Cardiac muscle cell (in vitro differentiated cells and primary cell): ENCODE measurements around the gene MTMR1. TPM values are rescaled to one million over a fixed set of nuclear protein-coding genes. Genes with fewer than 3 reads are reported as not detected.
A peak's percentile ranks its signal among the peaks of the same experiment; 100 is the strongest.

Experiments used
- DNase-seq, 2 donors: peaks; one replicate each; pipeline versions ENCODE4 v3.0.0 to v3.0.0-alpha.2; 2010 to 2017; ENCODE audit warnings: low read depth in 1 of 2, low spot score in 1 of 2
- H3K27ac ChIP-seq: fragments of 200-600 bp; sonication (generic); 2 replicates; pipeline ENCODE4 v1.5.1; 2016
- H3K27me3 ChIP-seq: fragments of 200-600 bp; sonication (generic); 2 replicates; pipeline ENCODE4 v1.6.0; 2016; ENCODE audit warnings: control low read depth
- H3K36me3 ChIP-seq: fragments of 200-600 bp; sonication (generic); 2 replicates; pipeline ENCODE4 v1.5.1; 2016; ENCODE audit warnings: control low read depth
- H3K4me1 ChIP-seq: fragments of 200-600 bp; sonication (generic); 2 replicates; pipeline ENCODE4 v1.8.1; 2017; ENCODE audit warnings: low read depth, mild to moderate bottlenecking, mixed run types
- H3K4me3 ChIP-seq: fragments of 200-600 bp; sonication (generic); 2 replicates; pipeline ENCODE4 v1.5.1; 2016; ENCODE audit warnings: mild to moderate bottlenecking
- H3K9me3 ChIP-seq: fragments of 200-600 bp; sonication (generic); 2 replicates; pipeline ENCODE4 v1.5.1; 2017; ENCODE audit warnings: low read depth, mild to moderate bottlenecking, control low read depth
- polyA plus RNA-seq: library from polyadenylated mRNA; unstranded; fragments of >200 nt; fragmentation: Nextera tagmentation; extraction: Ambion mirVana; gene quantifications from 2 replicates; pipeline ENCODE4 v1.2.1, GENCODE V29; 2016
- total RNA-seq: library from RNA; depleted of rRNA; stranded (reverse); fragments of >200 nt; gene quantifications from 2 replicates; pipeline ENCODE4 v1.2.3, GENCODE V29; 2016
- TF ChIP-seq, protein P1 (sequence below): IDR thresholded peaks from 2 replicates; pipeline ENCODE4 v1.5.1; 2012; ENCODE audit warnings: low read depth, mild to moderate bottlenecking, low read length

MTMR1 gene
- total and polyA plus RNA-seq, 2 experiments from 2014 or later, result 20.2 to 22.3 TPM

DNA sequence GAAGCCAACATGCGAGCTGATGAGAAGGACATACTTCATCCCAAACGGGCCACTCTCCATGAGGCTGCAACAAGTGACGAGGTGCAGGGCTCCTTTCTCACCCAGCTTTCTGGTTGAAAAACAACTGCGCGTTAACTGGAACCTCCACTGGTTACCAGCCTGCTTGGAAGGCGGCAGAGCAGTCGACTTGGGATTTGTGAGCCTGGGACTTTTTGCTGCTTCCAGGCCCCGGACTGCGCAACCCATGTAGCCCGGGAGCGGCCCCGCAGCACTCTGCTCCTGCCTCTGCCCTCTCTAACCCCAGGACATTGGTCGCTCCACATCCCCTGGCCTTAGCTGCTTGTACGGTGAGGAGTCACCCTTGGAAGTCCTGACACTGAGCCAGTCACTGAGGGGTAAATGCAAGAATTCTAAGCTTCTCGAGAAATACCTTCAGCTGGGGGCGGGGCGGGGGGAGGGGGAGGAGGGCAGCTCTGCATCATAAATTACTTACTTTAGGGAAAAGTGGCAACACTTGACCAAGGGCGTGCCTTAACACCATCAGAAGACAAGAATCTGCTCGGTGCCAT lies 72.7 kb downstream of the MTMR1 start:
- Histone ChIP-seq H3K4me1 (no peaks in the 10 kb centered on the region), H3K36me3 (no peaks in the 10 kb centered on the region), H3K27ac (no peak overlapping the region), H3K9me3 (no peaks in the 10 kb centered on the region), H3K4me3 (no peak overlapping the region), H3K27me3 (no peaks in the 10 kb centered on the region)
- TF ChIP-seq, protein P1, sequence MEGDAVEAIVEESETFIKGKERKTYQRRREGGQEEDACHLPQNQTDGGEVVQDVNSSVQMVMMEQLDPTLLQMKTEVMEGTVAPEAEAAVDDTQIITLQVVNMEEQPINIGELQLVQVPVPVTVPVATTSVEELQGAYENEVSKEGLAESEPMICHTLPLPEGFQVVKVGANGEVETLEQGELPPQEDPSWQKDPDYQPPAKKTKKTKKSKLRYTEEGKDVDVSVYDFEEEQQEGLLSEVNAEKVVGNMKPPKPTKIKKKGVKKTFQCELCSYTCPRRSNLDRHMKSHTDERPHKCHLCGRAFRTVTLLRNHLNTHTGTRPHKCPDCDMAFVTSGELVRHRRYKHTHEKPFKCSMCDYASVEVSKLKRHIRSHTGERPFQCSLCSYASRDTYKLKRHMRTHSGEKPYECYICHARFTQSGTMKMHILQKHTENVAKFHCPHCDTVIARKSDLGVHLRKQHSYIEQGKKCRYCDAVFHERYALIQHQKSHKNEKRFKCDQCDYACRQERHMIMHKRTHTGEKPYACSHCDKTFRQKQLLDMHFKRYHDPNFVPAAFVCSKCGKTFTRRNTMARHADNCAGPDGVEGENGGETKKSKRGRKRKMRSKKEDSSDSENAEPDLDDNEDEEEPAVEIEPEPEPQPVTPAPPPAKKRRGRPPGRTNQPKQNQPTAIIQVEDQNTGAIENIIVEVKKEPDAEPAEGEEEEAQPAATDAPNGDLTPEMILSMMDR, result no peak
- DNase-seq, result no peak

DNA sequence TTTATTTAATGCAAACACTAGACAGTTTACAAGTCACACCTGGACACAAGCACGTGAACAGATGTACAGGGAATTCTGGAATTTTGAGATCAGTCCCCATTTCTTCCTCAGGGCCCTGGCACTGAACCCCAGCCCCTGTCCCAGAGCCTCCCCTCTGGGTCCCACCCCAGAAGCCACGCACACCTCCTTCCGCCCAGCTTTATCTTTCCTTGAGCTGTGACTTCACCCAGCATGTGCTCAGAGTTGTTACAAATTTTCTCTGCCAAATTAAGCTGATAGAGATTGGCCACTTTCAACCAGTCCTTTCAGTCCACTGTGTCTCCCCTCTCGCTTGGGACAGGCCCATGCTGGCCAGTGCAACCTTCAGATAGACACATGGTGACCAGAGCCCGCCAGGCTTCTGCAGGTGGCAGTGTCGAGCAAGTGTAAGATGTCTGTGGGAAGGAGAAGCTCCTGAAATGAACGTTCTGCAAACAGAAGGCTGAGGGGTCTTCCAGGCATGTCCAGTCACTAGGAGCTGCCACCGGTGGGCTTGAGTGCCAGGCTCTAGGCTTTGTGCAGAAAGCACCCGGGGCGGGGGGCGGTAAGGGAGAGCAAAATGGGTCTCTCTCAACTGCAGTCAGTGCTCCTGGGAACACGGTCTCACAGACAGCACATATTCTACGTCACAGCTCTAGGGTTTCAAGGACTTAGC lies 73.3 kb downstream of the MTMR1 start:
- H3K4me3 ChIP-seq, result no peak overlapping the region
- H3K27me3 ChIP-seq, result no peaks in the 10 kb centered on the region
- TF ChIP-seq, protein P1, result peak; percentile 21
- no peaks in the 10 kb centered on the region for H3K9me3 ChIP-seq
- no peak overlapping the region for H3K27ac ChIP-seq
- DNase-seq, result no peak
- no peaks in the 10 kb centered on the region for H3K4me1 ChIP-seq
- no peaks in the 10 kb centered on the region for H3K36me3 ChIP-seq

DNA sequence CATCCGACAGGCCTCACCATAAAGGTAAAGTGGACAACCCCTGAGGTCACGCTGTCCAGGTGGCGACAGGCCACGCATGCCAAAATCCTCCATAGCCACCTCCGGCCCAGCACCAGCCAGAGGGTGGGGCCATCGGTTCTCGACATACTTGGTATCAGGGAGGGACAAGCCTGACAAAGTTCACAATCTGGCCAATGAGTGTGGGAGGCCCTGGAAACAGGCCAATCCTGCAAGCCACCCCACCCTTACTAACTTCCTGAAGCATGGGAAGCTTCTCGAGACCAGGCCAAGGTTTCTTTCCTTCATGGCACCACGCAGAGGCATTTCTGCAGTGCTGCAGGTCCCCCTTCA lies 73.8 kb downstream of the MTMR1 start:
- Histone ChIP-seq H3K36me3 (no peaks in the 10 kb centered on the region), H3K4me1 (no peaks in the 10 kb centered on the region), H3K4me3 (no peak overlapping the region), H3K27me3 (no peaks in the 10 kb centered on the region), H3K9me3 (no peaks in the 10 kb centered on the region), H3K27ac (no peak overlapping the region)
- peak in 1 of 2 donors; percentile 73 for DNase-seq
- TF ChIP-seq, protein P1, result no peak

DNA sequence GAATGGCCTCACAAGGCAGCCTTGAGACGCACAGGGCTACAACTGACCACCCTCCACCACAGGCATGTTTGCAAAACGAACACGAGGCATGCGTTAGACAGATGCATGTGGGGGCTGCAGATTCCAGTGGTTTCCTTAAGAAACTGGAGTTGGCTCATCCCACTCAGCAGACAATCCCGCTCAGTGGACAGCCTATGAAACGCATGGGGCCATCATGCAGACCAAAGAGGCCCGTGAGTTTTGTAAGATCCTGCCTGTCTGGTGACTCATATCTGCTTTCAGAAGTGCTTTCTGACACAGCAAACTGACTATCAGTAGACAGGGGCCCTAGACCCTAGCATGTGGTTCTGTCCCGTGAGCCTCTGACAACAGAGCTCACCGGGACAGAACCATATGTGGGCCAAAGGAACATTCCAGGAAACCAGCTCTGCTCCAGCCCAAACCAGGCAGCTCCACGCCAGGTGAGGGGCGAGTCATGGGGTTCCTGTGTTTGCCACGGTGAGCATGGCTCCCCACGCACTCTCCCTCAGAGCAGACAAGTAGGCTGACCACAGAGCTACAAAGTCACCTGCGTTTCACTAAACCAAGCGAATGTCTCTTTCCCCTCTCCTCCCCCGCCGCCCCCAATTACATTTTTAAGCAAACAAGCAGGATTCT lies 74.4 kb downstream of the MTMR1 start:
- no peaks in the 10 kb centered on the region for H3K36me3 ChIP-seq
- H3K27me3 ChIP-seq, result no peaks in the 10 kb centered on the region
- no peak overlapping the region for H3K27ac ChIP-seq
- no peaks in the 10 kb centered on the region for H3K9me3 ChIP-seq
- peak in 1 of 2 donors; percentile 95 for DNase-seq
- no peaks in the 10 kb centered on the region for H3K4me1 ChIP-seq
- H3K4me3 ChIP-seq, result no peak overlapping the region
- TF ChIP-seq, protein P1, result no peak

DNA sequence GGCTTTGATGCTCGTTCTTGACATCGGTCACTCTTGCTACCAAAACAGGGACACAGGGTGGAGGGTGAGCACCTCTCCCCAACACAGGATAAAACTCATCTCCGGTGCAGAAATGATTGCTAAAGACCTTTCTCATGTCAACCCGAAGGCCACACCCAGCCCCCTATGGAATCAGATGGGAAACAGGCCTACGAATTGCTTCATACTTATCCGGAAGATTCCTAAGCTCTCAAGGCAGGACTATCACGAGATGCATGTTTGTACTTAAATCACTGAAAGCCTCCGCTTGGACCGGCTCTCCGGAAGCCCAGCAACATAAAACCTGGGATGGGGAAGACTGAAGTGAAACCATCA lies 74.9 kb downstream of the MTMR1 start:
- DNase-seq, result peak in 1 of 2 donors; percentile 80
- H3K36me3 ChIP-seq, result no peaks in the 10 kb centered on the region
- no peaks in the 10 kb centered on the region for H3K27me3 ChIP-seq
- H3K27ac ChIP-seq, result no peak overlapping the region
- no peak overlapping the region for H3K4me3 ChIP-seq
- H3K9me3 ChIP-seq, result no peaks in the 10 kb centered on the region
- TF ChIP-seq, protein P1, result no peak
- H3K4me1 ChIP-seq, result no peaks in the 10 kb centered on the region
